H9 (cell line): ENCODE data around the gene ANKRD40. TPM values are rescaled to one million over a fixed set of nuclear protein-coding genes. Genes with fewer than 3 reads are reported as not detected.

ENCODE experiments used
- DNase-seq: peaks from one replicate; pipeline ENCODE4 v3.0.0-alpha.2; 2017
- H2AFZ ChIP-seq: one replicate; pipeline ENCODE4 v1.6.1; 2013; ENCODE audit warnings: mild to moderate bottlenecking, low read length, control low read depth, moderate library complexity
- H2AK5ac ChIP-seq: 2 replicates; pipeline ENCODE4 v1.6.1; 2013; ENCODE audit warnings: low read length, control low read depth, mixed read lengths; ENCODE audit not compliant: insufficient read length
- H2BK120ac ChIP-seq: one replicate; pipeline ENCODE4 v1.6.1; 2013; ENCODE audit warnings: low read depth, mild to moderate bottlenecking, low read length, control low read depth, inconsistent platforms; ENCODE audit not compliant: poor library complexity, severe bottlenecking
- H2BK12ac ChIP-seq: 2 replicates; pipeline ENCODE4 v1.6.1; 2013; ENCODE audit warnings: low read length, control low read depth, mixed read lengths, low read depth; ENCODE audit not compliant: insufficient read length
- H2BK15ac ChIP-seq: 2 replicates; pipeline ENCODE4 v1.6.1; 2013; ENCODE audit warnings: low read depth, low read length, control low read depth
- H2BK20ac ChIP-seq: one replicate; pipeline ENCODE4 v1.6.1; 2013; ENCODE audit warnings: low read depth, mild to moderate bottlenecking, low read length, control low read depth, inconsistent platforms; ENCODE audit not compliant: poor library complexity, severe bottlenecking
- H2BK5ac ChIP-seq: 2 replicates; pipeline ENCODE4 v1.6.1; 2013; ENCODE audit warnings: low read length, control low read depth, mixed read lengths; ENCODE audit not compliant: insufficient read length
- H3K14ac ChIP-seq: 2 replicates; pipeline ENCODE4 v1.6.1; 2013; ENCODE audit warnings: low read length, control low read depth; ENCODE audit not compliant: insufficient read depth
- H3K18ac ChIP-seq: 2 replicates; pipeline ENCODE4 v1.6.1; 2013; ENCODE audit warnings: low read depth, mild to moderate bottlenecking, mixed read lengths, low read length, control low read depth; ENCODE audit not compliant: insufficient read length
- H3K23ac ChIP-seq: 2 replicates; pipeline ENCODE4 v1.6.1; 2013; ENCODE audit warnings: low read length, control low read depth, mixed read lengths, low read depth; ENCODE audit not compliant: insufficient read length
- H3K23me2 ChIP-seq: 2 replicates; pipeline ENCODE4 v1.6.1; 2013; ENCODE audit warnings: low read depth, mild to moderate bottlenecking, mixed read lengths, low read length, control low read depth; ENCODE audit not compliant: insufficient read length, poor library complexity, severe bottlenecking
- H3K27ac ChIP-seq: 2 replicates; pipeline ENCODE4 v1.5.1; 2013; ENCODE audit warnings: low read length, control low read depth, mixed read lengths, low read depth; ENCODE audit not compliant: insufficient read length
- H3K27me3 ChIP-seq: 2 replicates; pipeline ENCODE4 v1.6.1; 2013; ENCODE audit warnings: low read length, control low read depth, inconsistent platforms; ENCODE audit not compliant: insufficient read depth
- H3K4ac ChIP-seq: 2 replicates; pipeline ENCODE4 v1.6.1; 2013; ENCODE audit warnings: low read depth, mild to moderate bottlenecking, control low read depth, inconsistent platforms, low read length, moderate library complexity
- H3K4me1 ChIP-seq: 2 replicates; pipeline ENCODE4 v1.6.1; 2013; ENCODE audit warnings: low read length, control low read depth, inconsistent platforms; ENCODE audit not compliant: insufficient read depth
- H3K4me2 ChIP-seq: 2 replicates; pipeline ENCODE4 v1.6.1; 2013; ENCODE audit warnings: low read length, control low read depth, mixed read lengths; ENCODE audit not compliant: insufficient read length, insufficient read depth
- H3K56ac ChIP-seq: 2 replicates; pipeline ENCODE4 v1.6.1; 2013; ENCODE audit warnings: low read depth, mild to moderate bottlenecking, mixed read lengths, low read length, control low read depth; ENCODE audit not compliant: insufficient read length
- H3K79me1 ChIP-seq: 2 replicates; pipeline ENCODE4 v1.6.1; 2013; ENCODE audit warnings: low read depth, mild to moderate bottlenecking, moderate library complexity, low read length, control low read depth, inconsistent platforms; ENCODE audit not compliant: insufficient read depth, poor library complexity, severe bottlenecking
- H3K79me2 ChIP-seq: 2 replicates; pipeline ENCODE4 v1.6.1; 2013; ENCODE audit warnings: low read length, control low read depth, inconsistent platforms; ENCODE audit not compliant: insufficient read depth
- H3K9ac ChIP-seq: 2 replicates; pipeline ENCODE4 v1.6.1; 2013; ENCODE audit warnings: low read length, control low read depth, mixed read lengths; ENCODE audit not compliant: insufficient read length; ENCODE audit errors: extremely low read depth
- H3K9me3 ChIP-seq: one replicate; pipeline ENCODE4 v1.6.1; 2013; ENCODE audit warnings: low read depth, low read length, inconsistent platforms; ENCODE audit not compliant: control insufficient read depth
- H3T11ph ChIP-seq: one replicate; pipeline ENCODE4 v1.6.1; 2013; ENCODE audit warnings: mild to moderate bottlenecking, low read length, control low read depth, inconsistent platforms
- H4K20me1 ChIP-seq: one replicate; pipeline ENCODE4 v1.6.1; 2013; ENCODE audit not compliant: control insufficient read depth, insufficient read length, insufficient read depth
- H4K5ac ChIP-seq: 2 replicates; pipeline ENCODE4 v1.6.1; 2013; ENCODE audit warnings: low read depth, mild to moderate bottlenecking, mixed read lengths, low read length, control low read depth; ENCODE audit not compliant: insufficient read length
- H4K8ac ChIP-seq: replicated peaks from 2 replicates; pipeline ENCODE4 v1.6.1; 2013; ENCODE audit warnings: low read length, control low read depth, mixed read lengths, low read depth; ENCODE audit not compliant: insufficient read length
- H4K91ac ChIP-seq: 2 replicates; pipeline ENCODE4 v1.6.1; 2013; ENCODE audit warnings: low read depth, mild to moderate bottlenecking, moderate library complexity, mixed read lengths, low read length, control low read depth; ENCODE audit not compliant: insufficient read length
- H3K27ac Mint-ChIP-seq, 3 experiments: 2 replicates in 2 of 3; 3 replicates in 1 of 3; pipeline ENCODE4 v1.8.0; 2020 to 2021; ENCODE audit warnings: mixed read lengths in 3 of 3, mild to moderate bottlenecking in 1 of 3, moderate library complexity in 1 of 3
- H3K27me3 Mint-ChIP-seq: 2 replicates; pipeline ENCODE4 v1.8.0; 2021; ENCODE audit warnings: low read depth, mild to moderate bottlenecking, moderate library complexity, mixed read lengths
- H3K36me3 Mint-ChIP-seq, 3 experiments: 2 replicates in 2 of 3; 3 replicates in 1 of 3; pipeline ENCODE4 v1.8.0; 2020 to 2021; ENCODE audit warnings: low read depth in 3 of 3, mixed read lengths in 3 of 3; ENCODE audit not compliant: insufficient read depth in 1 of 3
- H3K4me1 Mint-ChIP-seq, 2 experiments: 2 replicates each; pipeline ENCODE4 v1.8.0; 2020; ENCODE audit warnings: mixed read lengths in 2 of 2
- H3K4me3 Mint-ChIP-seq, 2 experiments: 2 replicates in 1 of 2; 3 replicates in 1 of 2; pipeline ENCODE4 v1.8.0; 2020 to 2021; ENCODE audit warnings: mild to moderate bottlenecking in 2 of 2, mixed read lengths in 2 of 2, moderate library complexity in 1 of 2
- H3K9me3 Mint-ChIP-seq, 2 experiments: 2 replicates in 1 of 2; 3 replicates in 1 of 2; pipeline ENCODE4 v1.8.0; 2020; ENCODE audit warnings: mild to moderate bottlenecking in 2 of 2, mixed read lengths in 2 of 2, moderate library complexity in 1 of 2
- WGBS: extraction: QIAGEN DNeasy Blood & Tissue Kit; methylation state at CpG from one replicate; pipeline ENCODE4 v1.1.7; 2013; ENCODE audit warnings: missing lambda C conversion rate, low lambda C conversion rate, mixed read lengths; ENCODE audit not compliant: insufficient read length; ENCODE audit errors: extremely low coverage; 5-methylcytosine and 5-hydroxymethylcytosine counted together
- total RNA-seq: library from RNA; stranded (reverse); gene quantifications from 2 replicates; pipeline ENCODE4 v1.2.1, GENCODE V29; 2021
- TF ChIP-seq, protein P1 (sequence below): fragments of 200-600 bp; sonication (generic); conservative IDR thresholded peaks from 3 replicates; pipeline ENCODE4 v1.8.0; 2021; ENCODE audit warnings: antibody characterized with exemption, mild to moderate bottlenecking

ANKRD40 gene
- total RNA-seq, 1 experiment from 2014 or later, result 54.3 TPM

DNA sequence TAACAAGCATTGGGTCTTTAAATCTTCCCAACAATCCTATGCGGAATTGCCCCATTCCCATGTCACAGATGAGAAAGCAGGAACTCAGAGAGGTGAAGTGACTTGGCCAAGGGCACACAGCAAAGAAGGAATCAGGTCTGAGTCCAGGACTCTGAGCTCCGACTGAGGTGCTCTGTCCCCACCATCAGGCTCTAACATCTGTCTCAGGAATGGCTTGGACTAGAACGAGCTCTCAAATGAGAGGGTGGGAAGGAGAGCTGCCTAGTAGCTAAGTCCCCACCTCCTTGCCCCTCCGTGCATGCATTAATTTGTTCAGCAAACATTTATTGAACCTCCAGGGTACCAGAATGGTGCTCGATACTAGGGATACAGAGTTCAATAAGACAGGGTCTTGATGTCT is 46.4 kb downstream of the ANKRD40 start:
- H3K9me3 Mint-ChIP-seq, result no peaks in the 10 kb centered on the region
- WGBS, result no CpG with 5 or more reads among the region's 5 CpGs
- Histone ChIP-seq H2AK5ac (no peak overlapping the region), H3K4me1 (peaks cover 6% of the 10 kb centered on the region; the same call in 1 of the 2 replicates), H4K91ac (no peak overlapping the region), H3K27me3 (no peaks in the 10 kb centered on the region), H4K5ac (no peak overlapping the region), H3K56ac (no peak overlapping the region), H3T11ph (no peak overlapping the region), H3K79me1 (no peaks in the 10 kb centered on the region), H4K20me1 (no peaks in the 10 kb centered on the region), H4K8ac (no peak overlapping the region), H3K14ac (no peak overlapping the region), H2BK12ac (no peak overlapping the region), H3K79me2 (no peaks in the 10 kb centered on the region), H3K9ac (no peak overlapping the region), H2BK5ac (no peak overlapping the region), H2BK15ac (no peak overlapping the region), H3K23me2 (no peaks in the 10 kb centered on the region), H3K23ac (no peak overlapping the region), H2BK20ac (no peak overlapping the region), H3K18ac (no peak overlapping the region), H3K4ac (no peak overlapping the region), H2AFZ (no peak overlapping the region), H3K9me3 (no peaks in the 10 kb centered on the region), H3K27ac (no peak overlapping the region), H2BK120ac (no peak overlapping the region), H3K4me2 (no peak overlapping the region)
- no peak overlapping the region; a peak in 1 of 5 replicates for H3K4me3 Mint-ChIP-seq
- peak overlapping the region in 2 of 3 experiments; percentile 59 to 95; a peak in 3 of 7 replicates for H3K27ac Mint-ChIP-seq
- H3K4me1 Mint-ChIP-seq, result peaks cover 29 to 30% of the 10 kb centered on the region in 2 experiments
- TF ChIP-seq, protein P1, sequence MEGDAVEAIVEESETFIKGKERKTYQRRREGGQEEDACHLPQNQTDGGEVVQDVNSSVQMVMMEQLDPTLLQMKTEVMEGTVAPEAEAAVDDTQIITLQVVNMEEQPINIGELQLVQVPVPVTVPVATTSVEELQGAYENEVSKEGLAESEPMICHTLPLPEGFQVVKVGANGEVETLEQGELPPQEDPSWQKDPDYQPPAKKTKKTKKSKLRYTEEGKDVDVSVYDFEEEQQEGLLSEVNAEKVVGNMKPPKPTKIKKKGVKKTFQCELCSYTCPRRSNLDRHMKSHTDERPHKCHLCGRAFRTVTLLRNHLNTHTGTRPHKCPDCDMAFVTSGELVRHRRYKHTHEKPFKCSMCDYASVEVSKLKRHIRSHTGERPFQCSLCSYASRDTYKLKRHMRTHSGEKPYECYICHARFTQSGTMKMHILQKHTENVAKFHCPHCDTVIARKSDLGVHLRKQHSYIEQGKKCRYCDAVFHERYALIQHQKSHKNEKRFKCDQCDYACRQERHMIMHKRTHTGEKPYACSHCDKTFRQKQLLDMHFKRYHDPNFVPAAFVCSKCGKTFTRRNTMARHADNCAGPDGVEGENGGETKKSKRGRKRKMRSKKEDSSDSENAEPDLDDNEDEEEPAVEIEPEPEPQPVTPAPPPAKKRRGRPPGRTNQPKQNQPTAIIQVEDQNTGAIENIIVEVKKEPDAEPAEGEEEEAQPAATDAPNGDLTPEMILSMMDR, result no peak
- H3K36me3 Mint-ChIP-seq, result no peaks in the 10 kb centered on the region; a peak in 1 of 7 replicates
- DNase-seq, result no peak
- H3K27me3 Mint-ChIP-seq, result peaks cover 9% of the 10 kb centered on the region
